Nephron (organoid): Measurements from ENCODE around the gene NUAK2.
A peak's percentile ranks its signal among the peaks of the same experiment; 100 is the strongest.

Source experiments
- H3K27ac Mint-ChIP-seq, 3 experiments: 2 replicates each; pipeline ENCODE4 v1.8.0; 2020; ENCODE audit warnings: mixed read lengths in 3 of 3, mild to moderate bottlenecking in 2 of 3, moderate library complexity in 1 of 3
- H3K27me3 Mint-ChIP-seq: 2 replicates; pipeline ENCODE4 v1.8.0; 2021; ENCODE audit warnings: low read depth, mild to moderate bottlenecking, moderate library complexity, mixed read lengths
- H3K36me3 Mint-ChIP-seq: 2 replicates; pipeline ENCODE4 v1.8.0; 2020; ENCODE audit warnings: low read depth, mixed read lengths
- H3K4me1 Mint-ChIP-seq: 2 replicates; pipeline ENCODE4 v1.8.0; 2020; ENCODE audit warnings: mixed read lengths
- H3K4me3 Mint-ChIP-seq, 3 experiments: 2 replicates each; pipeline ENCODE4 v1.8.0; 2020; ENCODE audit warnings: mild to moderate bottlenecking in 3 of 3, mixed read lengths in 3 of 3, moderate library complexity in 2 of 3
- H3K9me3 Mint-ChIP-seq: 2 replicates; pipeline ENCODE4 v1.8.0; 2020; ENCODE audit warnings: mixed read lengths
- TF ChIP-seq, protein P1 (sequence below), 3 experiments: fragments of 200-600 bp; sonication (generic); IDR thresholded peaks; one replicate each; pipeline ENCODE4 v1.5.0; 2021; ENCODE audit warnings: antibody characterized with exemption in 3 of 3; ENCODE audit not compliant: unreplicated experiment in 3 of 3

NUAK2 gene

DNA sequence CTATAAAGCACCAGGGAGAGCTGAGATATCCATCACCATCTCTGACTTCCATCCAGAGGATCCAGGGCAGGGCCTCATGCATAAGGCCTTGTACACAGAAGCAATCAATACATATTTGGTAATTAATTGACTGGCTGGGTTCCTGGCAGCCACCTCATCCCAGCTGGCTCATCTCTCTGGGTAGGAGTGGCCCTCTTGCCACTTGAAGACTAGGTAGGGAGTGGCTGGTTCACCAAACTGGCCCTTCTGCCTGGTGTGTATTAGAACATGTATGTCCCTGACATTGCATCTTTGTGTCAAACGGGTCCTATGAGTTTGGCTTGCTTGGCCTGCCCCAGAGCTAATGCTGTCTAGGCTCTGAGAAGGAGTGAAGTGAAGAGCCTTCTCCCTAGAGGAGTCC is 11.8 kb downstream of the NUAK2 start:
- Mint-ChIP-seq H3K36me3 (peaks cover 46% of the 10 kb centered on the region), H3K27ac (no peak overlapping the region), H3K27me3 (no peaks in the 10 kb centered on the region), H3K9me3 (no peaks in the 10 kb centered on the region), H3K4me3 (no peak overlapping the region), H3K4me1 (peaks cover 31% of the 10 kb centered on the region)
- TF ChIP-seq, protein P1, sequence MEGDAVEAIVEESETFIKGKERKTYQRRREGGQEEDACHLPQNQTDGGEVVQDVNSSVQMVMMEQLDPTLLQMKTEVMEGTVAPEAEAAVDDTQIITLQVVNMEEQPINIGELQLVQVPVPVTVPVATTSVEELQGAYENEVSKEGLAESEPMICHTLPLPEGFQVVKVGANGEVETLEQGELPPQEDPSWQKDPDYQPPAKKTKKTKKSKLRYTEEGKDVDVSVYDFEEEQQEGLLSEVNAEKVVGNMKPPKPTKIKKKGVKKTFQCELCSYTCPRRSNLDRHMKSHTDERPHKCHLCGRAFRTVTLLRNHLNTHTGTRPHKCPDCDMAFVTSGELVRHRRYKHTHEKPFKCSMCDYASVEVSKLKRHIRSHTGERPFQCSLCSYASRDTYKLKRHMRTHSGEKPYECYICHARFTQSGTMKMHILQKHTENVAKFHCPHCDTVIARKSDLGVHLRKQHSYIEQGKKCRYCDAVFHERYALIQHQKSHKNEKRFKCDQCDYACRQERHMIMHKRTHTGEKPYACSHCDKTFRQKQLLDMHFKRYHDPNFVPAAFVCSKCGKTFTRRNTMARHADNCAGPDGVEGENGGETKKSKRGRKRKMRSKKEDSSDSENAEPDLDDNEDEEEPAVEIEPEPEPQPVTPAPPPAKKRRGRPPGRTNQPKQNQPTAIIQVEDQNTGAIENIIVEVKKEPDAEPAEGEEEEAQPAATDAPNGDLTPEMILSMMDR (IDR thresholded peaks at IDR 0.05; ENCODE audit: unreplicated experiment in 3 of 3), result no peak

GRCh38 chr1:205306929-205307566 is 14.5 kb downstream of the NUAK2 start:
- TF ChIP-seq, protein P1 (IDR thresholded peaks at IDR 0.05; ENCODE audit: unreplicated experiment in 3 of 3), result no peak
- Mint-ChIP-seq H3K4me1 (peaks cover 17% of the 10 kb centered on the region), H3K4me3 (no peak overlapping the region), H3K9me3 (no peaks in the 10 kb centered on the region), H3K36me3 (peaks cover 53% of the 10 kb centered on the region), H3K27ac (no peak overlapping the region), H3K27me3 (no peaks in the 10 kb centered on the region)

GRCh38 chr1:205304695-205305070 is 16.9 kb downstream of the NUAK2 start:
- H3K9me3 Mint-ChIP-seq, result no peaks in the 10 kb centered on the region
- no peaks in the 10 kb centered on the region for H3K27me3 Mint-ChIP-seq
- H3K36me3 Mint-ChIP-seq, result peaks cover 45% of the 10 kb centered on the region
- TF ChIP-seq, protein P1 (IDR thresholded peaks at IDR 0.05; ENCODE audit: unreplicated experiment in 3 of 3), result no peak
- peaks cover 26% of the 10 kb centered on the region for H3K4me1 Mint-ChIP-seq
- no peak overlapping the region for H3K4me3 Mint-ChIP-seq
- peak overlapping the region; percentile 30 to 62 (median 53) for H3K27ac Mint-ChIP-seq

DNA sequence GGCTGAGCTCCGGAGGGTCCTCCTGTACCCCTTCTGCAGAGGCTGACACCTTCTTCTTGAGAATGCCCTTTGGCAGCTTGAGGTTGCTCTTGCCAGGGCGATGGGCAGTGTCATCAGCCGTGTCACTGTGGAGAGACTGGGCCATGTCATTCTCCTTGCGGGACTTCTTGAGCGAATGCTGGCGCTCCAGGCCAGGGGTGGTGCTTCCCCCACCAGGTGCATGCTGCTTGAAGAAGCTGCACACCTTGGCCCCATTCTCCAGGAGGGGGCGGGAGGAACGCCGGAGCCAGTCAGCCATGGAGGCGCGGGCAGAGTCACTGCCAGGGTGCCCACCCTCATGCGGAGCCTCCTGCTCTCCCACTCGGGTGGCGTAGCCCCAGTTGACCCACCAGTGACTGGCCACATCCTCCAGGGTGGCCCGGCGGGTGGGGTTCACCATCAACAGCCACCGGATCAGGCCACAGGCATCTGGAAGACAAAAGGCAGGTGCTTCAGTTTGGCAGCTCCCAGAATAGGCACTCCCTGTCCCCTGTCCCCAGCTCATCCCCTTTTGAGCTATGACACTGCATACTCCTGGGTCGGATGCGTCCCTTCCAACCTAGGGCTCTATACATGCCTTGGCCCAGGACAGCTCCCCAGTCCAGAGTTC is 17.4 kb downstream of the NUAK2 start:
- Mint-ChIP-seq H3K4me1 (peaks cover 26% of the 10 kb centered on the region), H3K27ac (peak overlapping the region; percentile 30 to 62 (median 53)), H3K9me3 (no peaks in the 10 kb centered on the region), H3K36me3 (peaks cover 42% of the 10 kb centered on the region), H3K4me3 (no peak overlapping the region), H3K27me3 (no peaks in the 10 kb centered on the region)
- TF ChIP-seq, protein P1 (IDR thresholded peaks at IDR 0.05; ENCODE audit: unreplicated experiment in 3 of 3), result no peak

- Mint-ChIP-seq H3K4me1 (peaks cover 32% of the 10 kb centered on the region), H3K27ac (peak overlapping the region in 1 of 3 experiments; percentile 72), H3K36me3 (peaks cover 38% of the 10 kb centered on the region), H3K27me3 (no peaks in the 10 kb centered on the region), H3K4me3 (no peak overlapping the region), H3K9me3 (no peaks in the 10 kb centered on the region)
- TF ChIP-seq, protein P1 (IDR thresholded peaks at IDR 0.05; ENCODE audit: unreplicated experiment in 3 of 3), result no peak
Measured at GRCh38 chr1:205303247-205303888, 18.2 kb downstream of the NUAK2 start.
